CD14-positive monocyte (primary cell): ENCODE measurements around the gene HERC6. TPM values are rescaled to one million over a fixed set of nuclear protein-coding genes. Genes with fewer than 3 reads are reported as not detected.

ENCODE experiments used
- DNase-seq, 3 donors: peaks; one replicate each; pipeline ENCODE4 v3.0.0-alpha.2; 2011 to 2022
- H2AFZ ChIP-seq: 2 replicates; pipeline ENCODE4 v1.6.0; 2012; ENCODE audit warnings: mild to moderate bottlenecking, low read depth, low read length, inconsistent platforms; ENCODE audit not compliant: insufficient read depth, poor library complexity, severe bottlenecking
- H3K27ac ChIP-seq, 2 donors: 1 replicate in 1 of 2; 2 replicates in 1 of 2; pipeline ENCODE4 v1.5.1; 2012 to 2013; ENCODE audit warnings: low read length in 2 of 2, control low read depth in 1 of 2, inconsistent platforms in 1 of 2, low read depth in 1 of 2, mild to moderate bottlenecking in 1 of 2
- H3K27me3 ChIP-seq, 2 donors: one replicate each; pipeline versions ENCODE4 v1.6.0 to v1.6.1; 2011 to 2013; ENCODE audit warnings: low read length in 2 of 2; ENCODE audit not compliant: control insufficient read depth in 2 of 2, insufficient read depth in 2 of 2
- H3K36me3 ChIP-seq, 2 donors: replicated peaks in 1 of 2; 1 replicate in 1 of 2; 2 replicates in 1 of 2; pipeline versions ENCODE4 v1.5.1 to v1.6.1; 2012 to 2013; ENCODE audit warnings: low read length in 2 of 2, control low read depth in 1 of 2, inconsistent platforms in 1 of 2, mild to moderate bottlenecking in 1 of 2; ENCODE audit not compliant: insufficient read depth in 2 of 2, control insufficient read depth in 1 of 2
- H3K4me1 ChIP-seq, 2 donors: 1 replicate in 1 of 2; 2 replicates in 1 of 2; pipeline versions ENCODE4 v1.5.1 to v1.6.1; 2012 to 2013; ENCODE audit warnings: low read length in 2 of 2, control low read depth in 1 of 2, inconsistent platforms in 1 of 2, mild to moderate bottlenecking in 1 of 2, moderate library complexity in 1 of 2; ENCODE audit not compliant: insufficient read depth in 2 of 2, control insufficient read depth in 1 of 2
- H3K4me2 ChIP-seq: replicated peaks from 2 replicates; pipeline ENCODE3; 2012; ENCODE audit warnings: low read length, moderate library complexity, mild to moderate bottlenecking; ENCODE audit not compliant: poor library complexity, severe bottlenecking; ENCODE audit errors: extremely low read depth
- H3K4me3 ChIP-seq, 3 experiments: fragments of 200-600 bp in 1 of 3; sonication (generic) in 1 of 3; replicated peaks in 1 of 3; 1 replicate in 2 of 3; 2 replicates in 1 of 3; pipeline ENCODE4 v1.5.1; 2011 to 2013; ENCODE audit warnings: low read length in 3 of 3, mild to moderate bottlenecking in 3 of 3, control low read depth in 2 of 3, low read depth in 2 of 3, inconsistent platforms in 1 of 3, moderate library complexity in 1 of 3
- H3K79me2 ChIP-seq: 2 replicates; pipeline ENCODE4 v1.6.0; 2012; ENCODE audit warnings: mild to moderate bottlenecking, control low read depth, inconsistent platforms, low read length, moderate library complexity; ENCODE audit not compliant: insufficient read depth
- H3K9ac ChIP-seq: 2 replicates; pipeline ENCODE4 v1.6.0; 2017; ENCODE audit warnings: low read length, mild to moderate bottlenecking; ENCODE audit not compliant: insufficient read depth, poor library complexity, severe bottlenecking
- H3K9me3 ChIP-seq, 2 donors: replicated peaks in 1 of 2; 1 replicate in 1 of 2; 2 replicates in 1 of 2; pipeline versions ENCODE4 v1.5.1 to v1.6.1; 2012 to 2013; ENCODE audit warnings: low read length in 2 of 2, control low read depth in 1 of 2; ENCODE audit not compliant: control insufficient read depth in 1 of 2, insufficient read depth in 1 of 2
- H4K20me1 ChIP-seq: 2 replicates; pipeline ENCODE4 v1.6.0; 2012; ENCODE audit warnings: mild to moderate bottlenecking, low read length, control low read depth, moderate library complexity; ENCODE audit not compliant: insufficient read depth
- H3K27ac Mint-ChIP-seq, 7 donors: one replicate each; pipeline ENCODE4 v1.8.0; 2020; ENCODE audit warnings: mild to moderate bottlenecking in 7 of 7, mixed read lengths in 7 of 7, moderate library complexity in 6 of 7, inconsistent platforms in 2 of 7
- H3K27me3 Mint-ChIP-seq, 3 donors: one replicate each; pipeline ENCODE4 v1.8.0; 2021 to 2022; ENCODE audit warnings: low read depth in 3 of 3, mild to moderate bottlenecking in 3 of 3, mixed read lengths in 3 of 3, moderate library complexity in 3 of 3, inconsistent platforms in 1 of 3
- H3K36me3 Mint-ChIP-seq, 2 donors: one replicate each; pipeline ENCODE4 v1.8.0; 2020; ENCODE audit warnings: mixed read lengths in 2 of 2, inconsistent platforms in 1 of 2, mild to moderate bottlenecking in 1 of 2
- H3K4me1 Mint-ChIP-seq: one replicate; pipeline ENCODE4 v1.8.0; 2020; ENCODE audit warnings: mild to moderate bottlenecking, mixed read lengths
- H3K4me3 Mint-ChIP-seq, 2 donors: one replicate each; pipeline ENCODE4 v1.8.0; 2020; ENCODE audit warnings: mild to moderate bottlenecking in 2 of 2, mixed read lengths in 2 of 2, moderate library complexity in 1 of 2
- H3K9me3 Mint-ChIP-seq, 7 donors: one replicate each; pipeline ENCODE4 v1.8.0; 2020 to 2022; ENCODE audit warnings: mixed read lengths in 7 of 7, mild to moderate bottlenecking in 6 of 7, moderate library complexity in 6 of 7, inconsistent platforms in 2 of 7
- CTCF ChIP-seq: fragments of 200-600 bp; IDR thresholded peaks from one replicate; pipeline ENCODE4 v1.8.0; 2022; ENCODE audit warnings: antibody characterized with exemption, mild to moderate bottlenecking
- WGBS: methylation state at CpG from one replicate; pipeline ENCODE4 v1.1.5; 2013; ENCODE audit warnings: missing lambda C conversion rate; ENCODE audit not compliant: insufficient coverage; 5-methylcytosine and 5-hydroxymethylcytosine counted together
- intact Hi-C, 2 donors: fragments of 100-400 bp; cut with micrococcal nuclease; formaldehyde crosslinking; loops; one replicate each; pipeline versions ENCODE4 v1.15.0 to v1.15.1; 2023
- polyA plus RNA-seq, 3 donors: library from polyadenylated mRNA; depleted of rRNA in 1 of 3; unstranded in 2 of 3; stranded (reverse) in 1 of 3; fragments of 300-500 nt in 2 of 3; fragments of >200 nt in 1 of 3; fragmentation: Illumina TruSeq in 2 of 3; gene quantifications; 1 replicate in 2 of 3; 2 replicates in 1 of 3; pipeline ENCODE4 v1.2.3, GENCODE V29; 2012 to 2021

HERC6 gene
- polyA plus RNA-seq, 3 donors, result 4.1 to 9.4 (median 6.1) TPM

GRCh38 chr4:88352062-88352740 is 26.5 kb upstream of the HERC6 start:
- H3K27ac ChIP-seq, result no peak overlapping the region
- H3K4me1 Mint-ChIP-seq, result no peaks in the 10 kb centered on the region
- peaks cover 3 to 4% of the 10 kb centered on the region in 2 donors for H3K9me3 ChIP-seq
- no peak overlapping the region for H3K9ac ChIP-seq
- TF ChIP-seq CTCF, result no peak
- no peaks in the 10 kb centered on the region for H3K27me3 ChIP-seq
- intact Hi-C loops, result no loop called here
- no peak overlapping the region for H3K27ac Mint-ChIP-seq
- H3K4me3 ChIP-seq, result no peak overlapping the region
- H3K79me2 ChIP-seq, result no peaks in the 10 kb centered on the region
- H3K27me3 Mint-ChIP-seq, result peaks cover 0 to 4% (median 0%) of the 10 kb centered on the region in 3 donors
- H3K4me1 ChIP-seq, result no peaks in the 10 kb centered on the region
- no peaks in the 10 kb centered on the region for H3K36me3 ChIP-seq
- no peak for DNase-seq
- peaks cover 0 to 11% (median 8%) of the 10 kb centered on the region in 7 donors for H3K9me3 Mint-ChIP-seq
- H3K36me3 Mint-ChIP-seq, result no peaks in the 10 kb centered on the region
- no peak overlapping the region for H3K4me3 Mint-ChIP-seq
- no peak overlapping the region for H2AFZ ChIP-seq
- WGBS, result no CpG with 5 or more reads among the region's 3 CpGs
- no peak overlapping the region for H3K4me2 ChIP-seq
- no peaks in the 10 kb centered on the region for H4K20me1 ChIP-seq

GRCh38 chr4:88353324-88353723 is 25.3 kb upstream of the HERC6 start:
- no peak for TF ChIP-seq CTCF
- no peaks in the 10 kb centered on the region for H4K20me1 ChIP-seq
- no peak overlapping the region for H3K9ac ChIP-seq
- H3K27me3 Mint-ChIP-seq, result peaks cover 0 to 7% (median 0%) of the 10 kb centered on the region in 3 donors
- H3K27me3 ChIP-seq, result no peaks in the 10 kb centered on the region
- H3K4me1 Mint-ChIP-seq, result no peaks in the 10 kb centered on the region
- no peak overlapping the region for H3K4me2 ChIP-seq
- no peak overlapping the region for H3K27ac ChIP-seq
- no peak overlapping the region for H3K4me3 Mint-ChIP-seq
- H3K27ac Mint-ChIP-seq, result no peak overlapping the region
- H3K4me1 ChIP-seq, result no peaks in the 10 kb centered on the region
- no peaks in the 10 kb centered on the region for H3K36me3 Mint-ChIP-seq
- intact Hi-C loops, result no loop called here
- no peak overlapping the region for H2AFZ ChIP-seq
- DNase-seq, result no peak
- peaks cover 0 to 16% (median 8%) of the 10 kb centered on the region in 7 donors for H3K9me3 Mint-ChIP-seq
- no peaks in the 10 kb centered on the region for H3K79me2 ChIP-seq
- H3K4me3 ChIP-seq, result no peak overlapping the region
- peaks cover 3 to 4% of the 10 kb centered on the region in 2 donors for H3K9me3 ChIP-seq
- no peaks in the 10 kb centered on the region for H3K36me3 ChIP-seq
